Measurements from ENCODE around the gene SPDYE18. TPM values are rescaled to one million over a fixed set of nuclear protein-coding genes. Genes with fewer than 3 reads are reported as not detected.
"Not testable (repeated sequence)": the region's sequence is repeated elsewhere in the genome, so short reads cannot be mapped to it uniquely, and the experiment has no call there.

SPDYE18 gene, protein sequence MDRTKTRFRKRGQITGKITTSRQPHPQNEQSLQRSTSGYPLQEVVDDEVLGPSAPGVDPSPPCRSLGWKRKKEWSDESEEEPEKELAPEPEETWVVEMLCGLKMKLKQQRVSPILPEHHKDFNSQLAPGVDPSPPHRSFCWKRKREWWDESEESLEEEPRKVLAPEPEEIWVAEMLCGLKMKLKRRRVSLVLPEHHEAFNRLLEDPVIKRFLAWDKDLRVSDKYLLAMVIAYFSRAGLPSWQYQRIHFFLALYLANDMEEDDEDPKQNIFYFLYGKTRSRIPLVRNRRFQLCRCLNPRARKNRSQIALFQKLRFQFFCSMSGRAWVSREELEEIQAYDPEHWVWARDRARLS
- total RNA-seq, result 1 to 10 TPM in 2 of 4 donors, under 1 TPM in 1, not detected in 1; 0.71 to 1.2 (median 1.1) TPM
- polyA plus RNA-seq, result under 1 TPM in 1 of 3 donors, not detected in 2; 0.51 TPM

DNA sequence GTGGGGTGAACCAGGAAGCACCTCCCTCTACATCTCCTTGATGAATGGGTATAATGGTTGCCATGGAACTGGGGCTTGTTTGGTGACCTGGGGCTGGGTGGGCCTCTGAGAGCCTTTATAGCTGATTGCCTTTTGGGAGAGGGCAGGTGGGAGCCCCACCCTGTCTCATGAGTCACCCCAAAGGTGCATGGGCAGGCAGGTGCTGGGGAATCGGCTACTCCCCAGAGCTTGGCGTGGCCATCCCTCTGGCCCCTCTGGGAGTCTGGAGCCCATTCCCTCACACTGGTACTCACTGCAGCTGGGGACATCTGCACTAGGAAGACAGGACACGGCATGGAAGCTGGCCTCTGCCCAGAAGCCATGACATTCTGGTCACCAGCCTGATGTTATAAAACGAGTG lies at the start of gene SPDYE18:
Gene SPDYE18, minus strand, starts transcription at position 2 of the 400 bp plus-strand sequence. CDS start 2,046 bp downstream, outside the sequence.
- not testable (repeated sequence) for DNase-seq

GRCh38 chr7:77108362-77108761 lies 46.0 kb upstream of the SPDYE18 start:
- H3K27me3 ChIP-seq; H3K36me3 ChIP-seq; intact Hi-C loops (cut with DNase I); H3K9me3 ChIP-seq; H3K27ac ChIP-seq; H3K4me3 ChIP-seq; DNase-seq: not testable (repeated sequence)
- H3K4me1 ChIP-seq, result peaks cover 0 to 15% (median 7%) of the 10 kb centered on the region in 4 donors
- WGBS, 2 donors, result 82 to 99% methylated on average over 1 of the region's 1 CpG

More for the DNA sequence above, at the start of gene SPDYE18:
- H3K27ac ChIP-seq; H3K4me3 ChIP-seq; intact Hi-C loops (cut with DNase I); H3K9me3 ChIP-seq; H3K27me3 ChIP-seq; H3K4me1 ChIP-seq; H3K36me3 ChIP-seq: not testable (repeated sequence)
- 91 to 93% methylated on average over 4 of the region's 4 CpGs for WGBS, 2 donors

- H3K4me1 ChIP-seq, result peaks cover 0 to 15% (median 7%) of the 10 kb centered on the region in 4 donors
- intact Hi-C loops (cut with DNase I); H3K27me3 ChIP-seq; H3K36me3 ChIP-seq; H3K9me3 ChIP-seq; DNase-seq; H3K4me3 ChIP-seq: not testable (repeated sequence)
- H3K27ac ChIP-seq, result peak overlapping the region; percentile 20 to 70 (median 50)
- WGBS, 2 donors, result 66 to 69% methylated on average over 3 of the region's 3 CpGs
Observed at GRCh38 chr7:77107659-77108058, 45.3 kb upstream of the SPDYE18 start.

DNA sequence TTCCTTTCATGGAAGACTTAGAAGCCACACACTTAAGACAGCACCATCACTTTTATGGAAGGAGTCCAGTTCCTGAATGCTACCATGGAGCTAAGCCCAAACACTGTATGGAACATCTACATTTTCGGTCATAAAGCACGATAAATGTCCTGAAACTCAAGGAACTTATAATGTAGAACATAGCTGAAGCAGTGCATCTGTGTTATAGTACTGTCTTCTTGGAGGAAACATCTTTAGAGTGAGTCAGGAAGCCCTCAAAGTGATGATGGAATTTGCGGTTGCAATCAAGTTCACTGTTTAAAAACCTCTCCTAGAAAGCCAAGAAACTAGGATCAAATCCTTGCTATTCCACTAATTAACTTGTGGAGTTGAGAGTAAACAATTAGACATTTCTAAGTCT lies 43.5 kb upstream of the SPDYE18 start:
- H3K4me1 ChIP-seq, result peaks cover 0 to 15% (median 7%) of the 10 kb centered on the region in 4 donors
- intact Hi-C loops (cut with DNase I); H3K36me3 ChIP-seq; DNase-seq; H3K4me3 ChIP-seq; H3K27ac ChIP-seq; H3K9me3 ChIP-seq; H3K27me3 ChIP-seq: not testable (repeated sequence)
- WGBS, 2 donors, result 91 to 93% methylated on average over 3 of the region's 3 CpGs

GRCh38 chr7:77102671-77103070 lies 40.3 kb upstream of the SPDYE18 start:
- intact Hi-C loops (cut with DNase I); DNase-seq; H3K27me3 ChIP-seq; H3K4me1 ChIP-seq; H3K4me3 ChIP-seq; H3K36me3 ChIP-seq; H3K27ac ChIP-seq; H3K9me3 ChIP-seq: not testable (repeated sequence)

DNA sequence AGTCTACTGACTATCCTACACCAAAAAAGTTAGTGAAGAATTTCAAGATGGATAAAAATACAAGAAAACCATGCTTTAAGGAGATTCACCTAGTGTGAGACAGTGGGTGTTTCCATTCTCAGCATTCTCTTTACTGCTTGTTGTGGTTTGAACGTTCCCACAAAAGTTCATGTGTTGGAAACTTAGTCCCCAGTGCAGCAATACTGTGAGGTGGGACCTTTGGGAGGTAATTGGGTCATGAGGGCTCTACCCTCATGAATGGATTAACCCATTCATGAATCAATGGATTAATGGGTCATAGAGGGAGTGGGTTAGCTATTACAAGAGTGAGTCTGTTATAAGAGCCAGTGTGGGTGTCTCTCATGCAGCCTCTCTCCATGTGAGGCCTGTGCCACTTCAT lies 38.8 kb upstream of the SPDYE18 start:
- DNase-seq; H3K4me1 ChIP-seq; intact Hi-C loops (cut with DNase I); H3K27ac ChIP-seq; H3K36me3 ChIP-seq; H3K9me3 ChIP-seq; H3K27me3 ChIP-seq; H3K4me3 ChIP-seq: not testable (repeated sequence)
- WGBS, 2 donors, result 81 to 92% methylated on average over 1 of the region's 1 CpG

- H3K27me3 ChIP-seq; H3K4me1 ChIP-seq; DNase-seq; H3K27ac ChIP-seq; H3K4me3 ChIP-seq; H3K36me3 ChIP-seq; H3K9me3 ChIP-seq; intact Hi-C loops (cut with DNase I): not testable (repeated sequence)
- 79 to 94% methylated on average over 3 of the region's 3 CpGs for WGBS, 2 donors
Observed at GRCh38 chr7:77100501-77100900, 38.1 kb upstream of the SPDYE18 start.

DNA sequence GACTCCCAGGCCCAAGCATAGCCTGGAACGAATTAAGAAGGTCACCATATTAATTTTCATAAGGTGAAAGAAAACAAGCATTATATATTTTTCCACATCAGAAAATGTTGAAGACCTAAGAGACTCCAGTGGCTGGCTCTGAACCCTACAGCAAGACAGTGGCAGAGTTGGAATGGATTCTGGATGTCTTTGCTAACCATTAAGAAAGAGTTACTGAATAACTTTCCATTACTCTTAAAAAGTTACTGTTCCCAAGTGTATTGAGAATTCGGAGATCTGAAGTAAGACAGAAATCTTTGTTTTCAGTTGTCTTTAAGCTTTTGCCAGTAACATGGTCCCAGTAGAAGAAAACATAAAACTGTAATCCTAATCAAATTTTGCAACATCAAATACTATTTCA lies 29.9 kb upstream of the SPDYE18 start:
- intact Hi-C loops (cut with DNase I); H3K27ac ChIP-seq; H3K4me3 ChIP-seq; H3K36me3 ChIP-seq; H3K27me3 ChIP-seq; H3K9me3 ChIP-seq; DNase-seq; H3K4me1 ChIP-seq: not testable (repeated sequence)
- WGBS, 2 donors, result 44 to 79% methylated on average over 2 of the region's 2 CpGs

GRCh38 chr7:77082192-77082591 lies 19.8 kb upstream of the SPDYE18 start:
- WGBS, 2 donors, result 96 to 98% methylated on average over 1 of the region's 1 CpG
- H3K4me3 ChIP-seq; DNase-seq; H3K36me3 ChIP-seq; H3K27ac ChIP-seq; H3K27me3 ChIP-seq; H3K9me3 ChIP-seq; intact Hi-C loops (cut with DNase I); H3K4me1 ChIP-seq: not testable (repeated sequence)

- H3K27ac ChIP-seq; intact Hi-C loops (cut with DNase I); DNase-seq; H3K9me3 ChIP-seq; H3K4me1 ChIP-seq; H3K4me3 ChIP-seq; H3K36me3 ChIP-seq; H3K27me3 ChIP-seq: not testable (repeated sequence)
- WGBS, 2 donors, result 22 to 82% methylated on average over 2 of the region's 2 CpGs
Observed at GRCh38 chr7:77080236-77080635, 17.9 kb upstream of the SPDYE18 start.

DNA sequence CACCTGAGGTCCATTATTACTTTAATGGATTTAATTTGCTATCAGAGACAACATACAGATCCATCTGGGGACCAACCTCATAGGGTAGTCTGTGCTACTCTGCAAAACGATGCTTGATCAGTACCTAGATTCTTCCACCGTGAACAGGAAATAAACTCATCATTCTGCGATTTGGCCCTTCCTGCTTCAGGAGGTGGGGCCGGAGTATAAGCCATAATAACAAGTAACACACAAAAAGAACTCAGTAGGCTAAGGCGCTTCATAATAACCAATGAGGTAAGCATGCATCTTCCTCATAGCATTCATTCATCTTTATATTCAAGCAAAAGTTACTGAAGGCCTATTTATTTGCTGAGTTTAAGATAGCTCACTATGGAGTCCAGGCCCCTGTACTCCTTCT lies 17.3 kb upstream of the SPDYE18 start:
- 66 to 81% methylated on average over 5 of the region's 5 CpGs for WGBS, 2 donors
- intact Hi-C loops (cut with DNase I); H3K4me3 ChIP-seq; H3K4me1 ChIP-seq; H3K36me3 ChIP-seq; DNase-seq; H3K27me3 ChIP-seq; H3K9me3 ChIP-seq: not testable (repeated sequence)
- peak overlapping the region in 1 of 4 donors; percentile 60 for H3K27ac ChIP-seq

Measured in sigmoid colon (tissue), 7 donors.